Astrocyte (in vitro differentiated cells and primary cell): ENCODE data around the gene TMEM141. TPM values are rescaled to one million over a fixed set of nuclear protein-coding genes. Genes with fewer than 3 reads are reported as not detected.

Source experiments
- DNase-seq: peaks from one replicate; pipeline ENCODE4 v3.0.0-alpha.2; 2010; ENCODE audit warnings: low read depth
- FAIRE-seq: peaks from 2 replicates; lab custom pipeline; 2011; peaks lifted over from hg19 to GRCh38; lab: Jason Lieb, UNC
- H2AFZ ChIP-seq: 2 replicates; pipeline ENCODE4 v1.6.0; 2012; ENCODE audit warnings: low read depth, low read length, inconsistent platforms
- H3K27ac ChIP-seq: 2 replicates; pipeline ENCODE4 v1.5.1; 2011; ENCODE audit warnings: low read depth, low read length, inconsistent platforms
- H3K27me3 ChIP-seq: 2 replicates; pipeline ENCODE4 v1.6.0; 2011; ENCODE audit warnings: low read length, inconsistent platforms; ENCODE audit not compliant: insufficient read depth
- H3K36me3 ChIP-seq: 2 replicates; pipeline ENCODE4 v1.5.1; 2011; ENCODE audit warnings: low read length, inconsistent platforms; ENCODE audit not compliant: insufficient read depth
- H3K4me1 ChIP-seq: 2 replicates; pipeline ENCODE4 v1.5.1; 2011; ENCODE audit warnings: low read length, inconsistent platforms; ENCODE audit not compliant: insufficient read depth
- H3K4me2 ChIP-seq: 2 replicates; pipeline ENCODE4 v1.6.0; 2012; ENCODE audit warnings: low read length, inconsistent platforms
- H3K4me3 ChIP-seq: 2 replicates; pipeline ENCODE4 v1.5.1; 2011; ENCODE audit warnings: low read depth, mild to moderate bottlenecking, low read length, inconsistent platforms; ENCODE audit not compliant: insufficient read depth
- H3K79me2 ChIP-seq: 2 replicates; pipeline ENCODE4 v1.6.0; 2012; ENCODE audit warnings: mild to moderate bottlenecking, low read length, inconsistent platforms; ENCODE audit not compliant: insufficient read depth
- H3K9ac ChIP-seq: 2 replicates; pipeline ENCODE4 v1.6.0; 2012; ENCODE audit warnings: mild to moderate bottlenecking, low read length, inconsistent platforms
- H3K9me3 ChIP-seq: 2 replicates; pipeline ENCODE4 v1.5.1; 2012; ENCODE audit warnings: low read depth, mild to moderate bottlenecking, low read length, inconsistent platforms; ENCODE audit not compliant: insufficient read depth
- H4K20me1 ChIP-seq: 2 replicates; pipeline ENCODE4 v1.6.0; 2012; ENCODE audit warnings: low read length, inconsistent platforms; ENCODE audit not compliant: insufficient read depth
- H3K27ac Mint-ChIP-seq: one replicate; pipeline ENCODE4 v1.8.0; 2021; ENCODE audit warnings: mild to moderate bottlenecking, mixed read lengths; ENCODE audit not compliant: unreplicated experiment
- H3K27me3 Mint-ChIP-seq: one replicate; pipeline ENCODE4 v1.8.0; 2021; ENCODE audit warnings: low read depth, mixed read lengths; ENCODE audit not compliant: unreplicated experiment
- H3K36me3 Mint-ChIP-seq: one replicate; pipeline ENCODE4 v1.8.0; 2021; ENCODE audit warnings: low read depth, mixed read lengths; ENCODE audit not compliant: unreplicated experiment
- H3K4me1 Mint-ChIP-seq: one replicate; pipeline ENCODE4 v1.8.0; 2021; ENCODE audit warnings: low read depth, mixed read lengths; ENCODE audit not compliant: unreplicated experiment
- H3K4me3 Mint-ChIP-seq: one replicate; pipeline ENCODE4 v1.8.0; 2021; ENCODE audit warnings: mild to moderate bottlenecking, moderate library complexity, mixed read lengths; ENCODE audit not compliant: unreplicated experiment
- H3K9me3 Mint-ChIP-seq: one replicate; pipeline ENCODE4 v1.8.0; 2021; ENCODE audit warnings: mild to moderate bottlenecking, mixed read lengths; ENCODE audit not compliant: unreplicated experiment
- CTCF ChIP-seq: IDR thresholded peaks from 2 replicates; pipeline ENCODE4 v1.5.1; 2011; ENCODE audit warnings: low read depth, mild to moderate bottlenecking, inconsistent platforms, low read length, moderate library complexity; ENCODE audit not compliant: insufficient read depth
- EZH2 ChIP-seq: IDR thresholded peaks from 2 replicates; pipeline ENCODE4 v1.6.1; 2012; ENCODE audit warnings: mild to moderate bottlenecking, low read length, inconsistent platforms; ENCODE audit not compliant: insufficient read depth
- total RNA-seq: library from RNA; stranded (reverse); gene quantifications from 2 replicates; pipeline ENCODE4 v1.2.1, GENCODE V29; 2021

The TMEM141 gene
- total RNA-seq, 1 donor from 2014 or later: 40.8 TPM

DNA sequence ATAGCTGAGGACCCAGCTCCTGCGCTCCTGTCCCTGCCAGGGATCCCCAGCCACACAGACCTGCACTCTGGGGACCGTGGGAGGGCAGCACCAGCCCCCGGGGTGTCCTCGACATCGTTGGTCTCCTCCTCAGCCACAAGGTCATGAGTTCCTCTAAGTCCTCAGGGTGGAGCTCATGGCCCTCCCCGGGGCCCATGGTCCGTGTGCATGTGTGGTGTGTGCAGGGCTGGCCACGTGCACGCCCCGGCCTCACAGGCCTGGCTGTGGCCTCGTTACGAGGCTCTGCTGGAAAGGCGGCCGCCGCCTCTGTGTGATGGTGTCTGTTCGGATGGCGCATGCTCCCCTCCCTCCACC lies 35.0 kb downstream of the TMEM141 start:
- Mint-ChIP-seq H3K36me3 (peaks cover 6% of the 10 kb centered on the region), H3K4me3 (no peak overlapping the region), H3K27me3 (no peaks in the 10 kb centered on the region), H3K27ac (no peak overlapping the region), H3K4me1 (no peaks in the 10 kb centered on the region), H3K9me3 (no peaks in the 10 kb centered on the region)
- H2AFZ ChIP-seq: no peak overlapping the region
- H3K27ac ChIP-seq: no peak overlapping the region
- peaks cover 29% of the 10 kb centered on the region for H4K20me1 ChIP-seq
- no peak for FAIRE-seq
- H3K9me3 ChIP-seq: no peaks in the 10 kb centered on the region
- DNase-seq: no peak
- H3K9ac ChIP-seq: no peak overlapping the region
- H3K4me2 ChIP-seq: no peak overlapping the region
- peaks cover 4% of the 10 kb centered on the region for H3K36me3 ChIP-seq
- H3K27me3 ChIP-seq: no peaks in the 10 kb centered on the region
- H3K4me1 ChIP-seq: peaks cover 8% of the 10 kb centered on the region
- H3K79me2 ChIP-seq: peaks cover 24% of the 10 kb centered on the region
- no peak overlapping the region for H3K4me3 ChIP-seq
- TF ChIP-seq EZH2 (no peak), CTCF (no peak)

DNA sequence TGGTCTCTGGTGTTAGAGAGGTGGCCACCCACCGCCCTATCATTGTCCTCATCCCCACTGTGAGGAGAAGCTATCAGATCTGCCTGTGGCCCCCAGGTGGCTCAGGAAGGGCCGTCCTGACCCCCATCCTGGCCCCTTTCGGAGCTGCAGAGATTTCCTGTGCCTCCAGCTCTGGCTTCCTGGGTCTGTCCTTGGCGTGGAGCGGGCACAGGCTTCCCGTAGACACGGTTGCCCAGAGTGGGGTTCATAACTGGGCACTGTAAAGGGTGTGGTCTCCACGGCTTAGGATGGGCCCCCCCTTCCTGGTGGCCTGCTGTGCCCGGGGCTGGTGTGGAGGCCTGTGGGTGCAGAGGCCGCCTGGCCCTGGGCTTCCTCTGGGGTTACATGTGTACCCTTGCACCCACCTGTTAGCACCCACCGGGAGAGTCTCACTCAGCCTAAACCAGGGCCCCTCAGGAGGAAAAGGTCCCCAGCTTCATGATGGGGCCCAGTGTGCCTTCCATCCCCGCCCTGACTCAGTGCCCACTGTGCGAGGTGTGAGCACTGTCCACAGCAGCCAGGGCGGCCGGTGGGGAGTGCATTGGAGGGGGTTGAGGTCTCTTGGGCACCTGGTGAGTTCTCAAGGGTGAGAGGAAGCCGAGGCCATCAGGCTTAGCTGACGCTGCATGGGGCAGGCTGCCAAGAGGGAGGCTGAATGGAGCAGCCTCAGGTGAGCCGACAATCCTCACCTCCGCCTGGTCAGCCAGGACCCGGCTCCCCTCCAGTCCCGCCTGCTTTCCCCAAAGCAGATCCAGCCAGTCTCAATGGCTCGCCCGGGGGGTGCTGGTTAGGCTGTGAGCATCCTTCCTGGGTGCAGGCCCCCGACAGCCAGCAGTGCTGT lies 35.8 kb downstream of the TMEM141 start:
- no peak for DNase-seq
- H3K27me3 ChIP-seq: no peaks in the 10 kb centered on the region
- Mint-ChIP-seq H3K9me3 (no peaks in the 10 kb centered on the region), H3K4me3 (no peak overlapping the region), H3K27me3 (no peaks in the 10 kb centered on the region), H3K4me1 (no peaks in the 10 kb centered on the region), H3K27ac (no peak overlapping the region), H3K36me3 (peaks cover 6% of the 10 kb centered on the region)
- H3K4me1 ChIP-seq: no peaks in the 10 kb centered on the region
- no peak for FAIRE-seq
- TF ChIP-seq CTCF (no peak), EZH2 (no peak)
- no peak overlapping the region for H3K9ac ChIP-seq
- no peak overlapping the region for H2AFZ ChIP-seq
- H3K4me3 ChIP-seq: no peak overlapping the region
- H3K36me3 ChIP-seq: peaks cover 4% of the 10 kb centered on the region
- peaks cover 25% of the 10 kb centered on the region for H4K20me1 ChIP-seq
- H3K9me3 ChIP-seq: no peaks in the 10 kb centered on the region
- peaks cover 16% of the 10 kb centered on the region for H3K79me2 ChIP-seq
- H3K4me2 ChIP-seq: no peak overlapping the region
- H3K27ac ChIP-seq: no peak overlapping the region
